Measurements from ENCODE around the gene NEUROG1. TPM values are rescaled to one million over a fixed set of nuclear protein-coding genes. Genes with fewer than 3 reads are reported as not detected.

Gene NEUROG1
- total RNA-seq, 2 experiments from 2014 or later: not detected

DNA sequence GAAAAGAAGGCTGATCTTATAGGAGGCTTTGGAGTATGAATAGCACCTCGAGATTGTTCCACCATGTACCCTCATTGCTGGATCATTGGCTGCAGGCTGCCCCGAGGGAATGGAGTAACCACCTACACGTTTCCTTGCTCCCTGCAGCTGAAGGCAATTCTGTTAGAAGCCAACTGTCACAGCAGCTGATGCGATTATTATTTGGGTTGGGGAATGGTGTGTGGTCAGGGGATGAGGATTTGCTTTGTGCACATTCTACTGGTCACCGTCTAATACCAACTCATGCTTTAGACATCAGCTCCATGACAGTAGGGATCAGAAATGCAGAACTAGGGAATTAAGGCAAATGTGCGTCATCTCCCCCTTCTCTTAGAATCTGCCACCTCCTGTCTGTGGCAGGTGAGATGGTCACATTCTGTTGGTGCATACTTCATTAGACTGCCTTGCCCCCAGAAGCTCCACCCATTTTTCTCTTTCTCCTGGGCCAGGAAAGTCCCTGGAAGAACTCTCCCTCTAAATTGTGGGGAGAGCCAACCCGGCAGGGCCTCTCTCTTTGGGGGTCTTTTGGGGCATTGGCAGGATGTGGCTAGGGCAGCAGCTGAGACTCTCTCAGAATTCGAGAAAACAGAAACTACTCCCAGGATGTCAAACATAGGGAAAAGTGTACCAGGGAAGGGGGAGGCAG is 32.8 kb downstream of the NEUROG1 start:
- intact Hi-C loops (cut with DNase I, micrococcal nuclease): no loop called here
- TF ChIP-seq, protein P1, sequence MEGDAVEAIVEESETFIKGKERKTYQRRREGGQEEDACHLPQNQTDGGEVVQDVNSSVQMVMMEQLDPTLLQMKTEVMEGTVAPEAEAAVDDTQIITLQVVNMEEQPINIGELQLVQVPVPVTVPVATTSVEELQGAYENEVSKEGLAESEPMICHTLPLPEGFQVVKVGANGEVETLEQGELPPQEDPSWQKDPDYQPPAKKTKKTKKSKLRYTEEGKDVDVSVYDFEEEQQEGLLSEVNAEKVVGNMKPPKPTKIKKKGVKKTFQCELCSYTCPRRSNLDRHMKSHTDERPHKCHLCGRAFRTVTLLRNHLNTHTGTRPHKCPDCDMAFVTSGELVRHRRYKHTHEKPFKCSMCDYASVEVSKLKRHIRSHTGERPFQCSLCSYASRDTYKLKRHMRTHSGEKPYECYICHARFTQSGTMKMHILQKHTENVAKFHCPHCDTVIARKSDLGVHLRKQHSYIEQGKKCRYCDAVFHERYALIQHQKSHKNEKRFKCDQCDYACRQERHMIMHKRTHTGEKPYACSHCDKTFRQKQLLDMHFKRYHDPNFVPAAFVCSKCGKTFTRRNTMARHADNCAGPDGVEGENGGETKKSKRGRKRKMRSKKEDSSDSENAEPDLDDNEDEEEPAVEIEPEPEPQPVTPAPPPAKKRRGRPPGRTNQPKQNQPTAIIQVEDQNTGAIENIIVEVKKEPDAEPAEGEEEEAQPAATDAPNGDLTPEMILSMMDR (IDR thresholded peaks at IDR 0.05): no peak
- Mint-ChIP-seq H3K36me3 (ENCODE audit: low read depth) (no peaks in the 10 kb centered on the region), H3K4me3 (no peak overlapping the region), H3K9me3 (no peaks in the 10 kb centered on the region), H3K4me1 (ENCODE audit: low read depth) (peaks cover 2% of the 10 kb centered on the region), H3K27me3 (peaks cover 77% of the 10 kb centered on the region), H3K27ac (no peak overlapping the region)
- Histone ChIP-seq H3K9me3 (ENCODE audit: control insufficient read depth in 1 of 2, insufficient read depth in 1 of 2, low read length in 2 of 2) (no peaks in the 10 kb centered on the region), H3K27ac (ENCODE audit: low read depth in 1 of 2, low read length in 2 of 2) (no peak overlapping the region), H3K36me3 (ENCODE audit: insufficient read depth, low read length) (no peaks in the 10 kb centered on the region), H3K4me3 (ENCODE audit: low read length) (no peak overlapping the region), H3K27me3 (ENCODE audit: control insufficient read depth in 1 of 2, insufficient read depth in 2 of 2, low read length in 2 of 2) (peaks cover 19 to 28% of the 10 kb centered on the region in 2 experiments), H3K4me1 (ENCODE audit: insufficient read depth, low read length) (no peaks in the 10 kb centered on the region)
- DNase-seq (no peak), ATAC-seq (ENCODE audit: poor library complexity) (no peak)
- CTCF ChIA-PET: no interaction called here
- POLR2A ChIA-PET: no interaction called here

GRCh38 chr5:135501965-135502364 is 33.8 kb downstream of the NEUROG1 start:
- no peaks in the 10 kb centered on the region for H3K9me3 ChIP-seq (ENCODE audit: control insufficient read depth in 1 of 2, insufficient read depth in 1 of 2, low read length in 2 of 2)
- H3K4me3 ChIP-seq (ENCODE audit: low read length): no peak overlapping the region
- no peak overlapping the region for H3K4me3 Mint-ChIP-seq
- no peaks in the 10 kb centered on the region for H3K4me1 Mint-ChIP-seq (ENCODE audit: low read depth)
- POLR2A ChIA-PET: no interaction called here
- ATAC-seq (ENCODE audit: poor library complexity) (no peak), DNase-seq (no peak)
- peaks cover 74% of the 10 kb centered on the region for H3K27me3 Mint-ChIP-seq
- intact Hi-C loops (cut with DNase I, micrococcal nuclease): no loop called here
- H3K27me3 ChIP-seq (ENCODE audit: control insufficient read depth in 1 of 2, insufficient read depth in 2 of 2, low read length in 2 of 2): peaks cover 16 to 23% of the 10 kb centered on the region in 2 experiments
- TF ChIP-seq, protein P1 (IDR thresholded peaks at IDR 0.05): no peak
- no peaks in the 10 kb centered on the region for H3K4me1 ChIP-seq (ENCODE audit: insufficient read depth, low read length)
- H3K36me3 ChIP-seq (ENCODE audit: insufficient read depth, low read length): no peaks in the 10 kb centered on the region
- H3K27ac Mint-ChIP-seq: no peak overlapping the region
- CTCF ChIA-PET: no interaction called here
- no peaks in the 10 kb centered on the region for H3K9me3 Mint-ChIP-seq
- H3K27ac ChIP-seq (ENCODE audit: low read depth in 1 of 2, low read length in 2 of 2): no peak overlapping the region
- H3K36me3 Mint-ChIP-seq (ENCODE audit: low read depth): no peaks in the 10 kb centered on the region

GRCh38 chr5:135498637-135498995 is 37.1 kb downstream of the NEUROG1 start:
- no peak overlapping the region for H3K4me3 ChIP-seq (ENCODE audit: low read length)
- H3K27ac Mint-ChIP-seq: no peak overlapping the region
- H3K4me3 Mint-ChIP-seq: no peak overlapping the region
- no peak overlapping the region for H3K27ac ChIP-seq (ENCODE audit: low read depth in 1 of 2, low read length in 2 of 2)
- CTCF ChIA-PET: no interaction called here
- peaks cover 8 to 11% of the 10 kb centered on the region in 2 experiments for H3K27me3 ChIP-seq (ENCODE audit: control insufficient read depth in 1 of 2, insufficient read depth in 2 of 2, low read length in 2 of 2)
- POLR2A ChIA-PET: no interaction called here
- H3K9me3 ChIP-seq (ENCODE audit: control insufficient read depth in 1 of 2, insufficient read depth in 1 of 2, low read length in 2 of 2): no peaks in the 10 kb centered on the region
- DNase-seq (no peak), ATAC-seq (ENCODE audit: poor library complexity) (no peak)
- H3K36me3 Mint-ChIP-seq (ENCODE audit: low read depth): no peaks in the 10 kb centered on the region
- H3K9me3 Mint-ChIP-seq: no peaks in the 10 kb centered on the region
- H3K27me3 Mint-ChIP-seq: peaks cover 75% of the 10 kb centered on the region
- no peaks in the 10 kb centered on the region for H3K36me3 ChIP-seq (ENCODE audit: insufficient read depth, low read length)
- TF ChIP-seq, protein P1 (IDR thresholded peaks at IDR 0.05): no peak
- no peaks in the 10 kb centered on the region for H3K4me1 Mint-ChIP-seq (ENCODE audit: low read depth)
- intact Hi-C loops (cut with DNase I, micrococcal nuclease): no loop called here
- no peaks in the 10 kb centered on the region for H3K4me1 ChIP-seq (ENCODE audit: insufficient read depth, low read length)
